IMR-90 (cell line): ENCODE results near the gene SMAD7. TPM values are rescaled to one million over a fixed set of nuclear protein-coding genes. Genes with fewer than 3 reads are reported as not detected.
A peak's percentile ranks its signal among the peaks of the same experiment; 100 is the strongest.

Source experiments
- ATAC-seq: fragments of 200-7000 bp; cut with Tn5 transposase; 2 replicates; pipeline ENCODE4 v1.9.1; 2020; ENCODE audit warnings: low read depth, mild to moderate bottlenecking, moderate library complexity
- BruUV-seq: library from RNA; stranded (reverse); fragments of 400-500 nt; replicated peaks from 2 replicates; lab custom pipeline; 2021; lab: Mats Ljungman, UMichigan
- CTCF ChIA-PET: fragments of 300-600 bp; formaldehyde crosslinking; extraction: SDS; loops from one replicate; lab custom pipeline; 2021; ENCODE audit warnings: antibody characterized with exemption; lab: Yijun Ruan, JAX
- POLR2A ChIA-PET: fragments of 300-600 bp; sonication (Branson Sonifier 250); formaldehyde crosslinking; loops from one replicate; lab custom pipeline; 2022; ENCODE audit warnings: antibody characterized with exemption; ENCODE audit not compliant: unreplicated experiment; lab: Charles Lee
- DNase-seq: peaks from one replicate; pipeline ENCODE4 v3.0.0; 2013
- H2AFZ ChIP-seq: replicated peaks from 2 replicates; pipeline ENCODE3; 2013; ENCODE audit warnings: low read length, mild to moderate bottlenecking; ENCODE audit not compliant: poor library complexity
- H2AK5ac ChIP-seq: 2 replicates; pipeline ENCODE4 v1.6.1; 2013; ENCODE audit warnings: low read depth, low read length, inconsistent platforms
- H2AK9ac ChIP-seq: replicated peaks from 2 replicates; pipeline ENCODE3; 2013; ENCODE audit warnings: mild to moderate bottlenecking, low read depth, low read length, moderate library complexity; ENCODE audit not compliant: poor library complexity
- H2BK120ac ChIP-seq: 2 replicates; pipeline ENCODE4 v1.6.1; 2013; ENCODE audit warnings: low read depth, low read length, inconsistent platforms
- H2BK15ac ChIP-seq: 3 replicates; pipeline ENCODE4 v1.6.1; 2013; ENCODE audit warnings: low read depth, low read length, inconsistent platforms
- H2BK20ac ChIP-seq: 2 replicates; pipeline ENCODE4 v1.6.1; 2013; ENCODE audit warnings: low read depth, mild to moderate bottlenecking, inconsistent platforms, low read length, moderate library complexity
- H2BK5ac ChIP-seq: 2 replicates; pipeline ENCODE4 v1.6.1; 2013; ENCODE audit warnings: mild to moderate bottlenecking, low read depth, low read length, inconsistent platforms; ENCODE audit not compliant: poor library complexity, severe bottlenecking
- H3K14ac ChIP-seq: replicated peaks from 2 replicates; pipeline ENCODE4 v1.6.1; 2013; ENCODE audit warnings: low read depth, low read length, inconsistent platforms
- H3K18ac ChIP-seq: 2 replicates; pipeline ENCODE4 v1.6.1; 2013; ENCODE audit warnings: low read depth, low read length, control low read depth
- H3K23ac ChIP-seq: 2 replicates; pipeline ENCODE4 v1.6.1; 2013; ENCODE audit warnings: low read depth, low read length, inconsistent platforms
- H3K27ac ChIP-seq: 2 replicates; pipeline ENCODE4 v1.5.1; 2013; ENCODE audit warnings: mild to moderate bottlenecking, control low read depth, low read length; ENCODE audit not compliant: insufficient read depth
- H3K27me3 ChIP-seq: 2 replicates; pipeline ENCODE4 v1.6.1; 2013; ENCODE audit warnings: low read length; ENCODE audit not compliant: control insufficient read depth, insufficient read depth
- H3K36me3 ChIP-seq: 2 replicates; pipeline ENCODE4 v1.6.1; 2013; ENCODE audit warnings: low read length, mixed read lengths; ENCODE audit not compliant: control insufficient read depth, insufficient read depth
- H3K4ac ChIP-seq: 2 replicates; pipeline ENCODE4 v1.6.1; 2013; ENCODE audit warnings: low read depth, low read length, inconsistent platforms
- H3K4me1 ChIP-seq: 2 replicates; pipeline ENCODE4 v1.6.1; 2013; ENCODE audit warnings: low read length, mixed read lengths; ENCODE audit not compliant: control insufficient read depth, insufficient read depth
- H3K4me2 ChIP-seq: 2 replicates; pipeline ENCODE4 v1.6.1; 2013; ENCODE audit warnings: low read depth, mild to moderate bottlenecking, control low read depth, low read length, moderate library complexity
- H3K4me3 ChIP-seq: 2 replicates; pipeline ENCODE4 v1.5.1; 2013; ENCODE audit warnings: low read depth, mild to moderate bottlenecking, control low read depth, low read length, moderate library complexity; ENCODE audit not compliant: insufficient read depth
- H3K56ac ChIP-seq: 2 replicates; pipeline ENCODE4 v1.6.1; 2013; ENCODE audit warnings: low read length, inconsistent platforms; ENCODE audit not compliant: insufficient read depth; ENCODE audit errors: extremely low read depth
- H3K79me1 ChIP-seq, 2 experiments: 2 replicates each; pipeline ENCODE4 v1.6.1; 2013; ENCODE audit warnings: low read length in 2 of 2, inconsistent platforms in 1 of 2, low read depth in 1 of 2
- H3K9ac ChIP-seq: 2 replicates; pipeline ENCODE4 v1.6.1; 2013; ENCODE audit warnings: low read depth, low read length, control low read depth
- H3K9me1 ChIP-seq: 2 replicates; pipeline ENCODE4 v1.6.1; 2013; ENCODE audit warnings: low read length, inconsistent platforms; ENCODE audit not compliant: insufficient read depth
- H3K9me3 ChIP-seq: 2 replicates; pipeline ENCODE4 v1.6.1; 2013; ENCODE audit warnings: low read length; ENCODE audit not compliant: control insufficient read depth, insufficient read depth
- H4K20me1 ChIP-seq: 2 replicates; pipeline ENCODE4 v1.6.1; 2013; ENCODE audit warnings: low read length, inconsistent platforms; ENCODE audit not compliant: insufficient read depth
- H4K5ac ChIP-seq: 2 replicates; pipeline ENCODE4 v1.6.1; 2013; ENCODE audit warnings: mild to moderate bottlenecking, low read depth, low read length, control low read depth
- H4K8ac ChIP-seq, 2 experiments: 2 replicates each; pipeline ENCODE4 v1.6.1; 2013; ENCODE audit warnings: low read depth in 2 of 2, low read length in 2 of 2, control low read depth in 1 of 2, inconsistent platforms in 1 of 2
- H4K91ac ChIP-seq: 2 replicates; pipeline ENCODE4 v1.6.1; 2013; ENCODE audit warnings: low read depth, low read length, inconsistent platforms; ENCODE audit not compliant: insufficient read depth
- CEBPB ChIP-seq: IDR thresholded peaks from 2 replicates; pipeline ENCODE4 v1.6.1; 2012; ENCODE audit warnings: low read depth, low read length, improper control_type of control experiment
- CHD1 ChIP-seq: IDR thresholded peaks from 2 replicates; pipeline ENCODE4 v1.6.1; 2012; ENCODE audit warnings: low read depth, low read length, improper control_type of control experiment
- FOS ChIP-seq: fragments of 150-350 bp; IDR thresholded peaks from 2 replicates; pipeline ENCODE4 v1.6.1; 2016; ENCODE audit warnings: low read depth, low read length
- MAZ ChIP-seq: IDR thresholded peaks from 2 replicates; pipeline ENCODE4 v1.6.1; 2012; ENCODE audit warnings: low read depth, mild to moderate bottlenecking, low read length, improper control_type of control experiment, moderate library complexity, borderline replicate concordance
- MXI1 ChIP-seq: IDR thresholded peaks from 2 replicates; pipeline ENCODE4 v1.6.1; 2012; ENCODE audit warnings: low read depth, mild to moderate bottlenecking, low read length, moderate library complexity, borderline replicate concordance
- NFE2L2 ChIP-seq: fragments of 150-350 bp; IDR thresholded peaks from 2 replicates; pipeline ENCODE4 v1.6.1; 2016; ENCODE audit warnings: low read depth, mild to moderate bottlenecking, low read length
- POLR2A ChIP-seq: IDR thresholded peaks from 2 replicates; pipeline ENCODE4 v1.6.1; 2012; ENCODE audit warnings: mild to moderate bottlenecking, low read depth, low read length
- RAD21 ChIP-seq: IDR thresholded peaks from 2 replicates; pipeline ENCODE4 v1.6.1; 2012; ENCODE audit warnings: low read length, improper control_type of control experiment
- RCOR1 ChIP-seq: IDR thresholded peaks from 2 replicates; pipeline ENCODE4 v1.6.1; 2012; ENCODE audit warnings: mild to moderate bottlenecking, low read length, improper control_type of control experiment; ENCODE audit not compliant: insufficient replicate concordance
- RFX5 ChIP-seq: IDR thresholded peaks from 2 replicates; pipeline ENCODE4 v1.8.0; 2012; ENCODE audit warnings: low read depth, mild to moderate bottlenecking, low read length, moderate library complexity
- SMC3 ChIP-seq: fragments of 150-350 bp; IDR thresholded peaks from 2 replicates; pipeline ENCODE4 v1.6.1; 2016; ENCODE audit warnings: low read depth, mild to moderate bottlenecking, antibody characterized with exemption, low read length, moderate library complexity
- WGBS, 2 experiments: methylation state at CpG; one replicate each; pipeline versions ENCODE4 v1.1.5 to v1.1.7; 2013; ENCODE audit warnings: missing lambda C conversion rate in 2 of 2; ENCODE audit not compliant: insufficient read length in 1 of 2; ENCODE audit errors: extremely low coverage in 2 of 2; 5-methylcytosine and 5-hydroxymethylcytosine counted together
- dilution Hi-C: fragments of 300-500 bp; cut with HindIII; formaldehyde crosslinking; loops from one replicate; pipeline ENCODE4 v1.14.3; 2018; ENCODE audit warnings: low sequenced_read_pairs; ENCODE audit not compliant: unreplicated experiment
- in situ Hi-C: fragments of 300-500 bp; cut with MboI; formaldehyde crosslinking; loops from 3 replicates; pipeline ENCODE4 v1.14.3; 2019; ENCODE audit warnings: low sequenced_read_pairs, inconsistent platforms, mixed read lengths
- intact Hi-C: fragments of 100-400 bp; cut with micrococcal nuclease; formaldehyde crosslinking; loops from 2 replicates; pipeline ENCODE4 v1.10.0; 2022
- polyA plus RNA-seq, 3 experiments: library from polyadenylated mRNA; depleted of rRNA; stranded (reverse); fragments of >200 nt; gene quantifications; 2 replicates each; pipeline ENCODE4 v1.2.3, GENCODE V29; 2012; ENCODE audit warnings: low replicate concordance in 1 of 3
- total RNA-seq: library from RNA; depleted of rRNA; stranded (reverse); fragments of >200 nt; gene quantifications from 2 replicates; pipeline ENCODE4 v1.2.3, GENCODE V29; 2012
- TF ChIP-seq, protein P1 (sequence below): fragments of 150-350 bp; IDR thresholded peaks from 2 replicates; pipeline ENCODE4 v1.6.1; 2016; ENCODE audit warnings: low read depth, mild to moderate bottlenecking, low read length, moderate library complexity, borderline replicate concordance
- TF ChIP-seq, protein P2 (sequence below): fragments of 150-350 bp; IDR thresholded peaks from 2 replicates; pipeline ENCODE4 v1.6.1; 2017; ENCODE audit warnings: mild to moderate bottlenecking, antibody characterized with exemption, low read length, low read depth
- TF ChIP-seq, protein P3 (sequence below): conservative IDR thresholded peaks from 2 replicates; pipeline ENCODE4 v1.5.1; 2012; ENCODE audit warnings: mild to moderate bottlenecking, low read depth, low read length, improper control_type of control experiment

Gene SMAD7
- total and polyA plus RNA-seq, 2 of the 4 experiments (the other 2 are of a cell fraction), result 15.8 to 17.6 TPM

DNA sequence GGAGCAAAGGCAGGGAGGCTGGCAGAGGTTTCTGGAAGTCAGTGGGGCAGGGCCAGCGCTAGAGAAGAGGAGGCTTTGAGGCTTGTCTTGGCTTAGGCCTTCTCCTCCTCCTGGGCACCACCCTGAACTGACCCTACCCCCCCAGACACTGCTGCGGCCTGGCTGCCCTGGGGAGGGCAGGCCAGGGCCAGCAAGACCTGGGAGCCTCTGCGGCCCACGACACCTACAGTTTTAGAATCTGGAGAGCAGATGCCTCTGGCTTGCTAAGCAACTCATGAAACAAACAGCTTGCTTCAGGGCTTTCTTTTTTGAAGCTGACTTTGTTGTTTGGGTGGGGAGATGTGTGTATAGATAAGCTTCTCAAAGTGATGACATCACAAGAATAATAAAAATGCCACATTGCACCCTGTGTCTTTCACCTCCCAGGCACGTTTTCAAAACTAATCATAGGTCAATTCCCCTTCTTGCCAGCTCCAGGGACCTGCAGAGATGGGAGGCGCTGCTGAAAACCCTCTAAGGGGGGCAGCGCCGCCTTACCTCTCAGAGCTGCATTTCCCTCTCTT is 46.2 kb upstream of the SMAD7 start:
- H2AFZ ChIP-seq, result peak overlapping the region; percentile 71
- 0 out of 2 replicates have a peak overlapping the region, but pooled peaks have one; percentile 3 for H3K27ac ChIP-seq
- H3K4me2 ChIP-seq, result no peak overlapping the region
- no peaks in the 10 kb centered on the region; the same call in 1 of the 2 replicates for H3K27me3 ChIP-seq
- H3K14ac ChIP-seq, result 0 out of 2 replicates have a peak overlapping the region, but pooled peaks have one; percentile 3
- peak overlapping the region; percentile 93; the same call in 1 of the 2 replicates for H4K91ac ChIP-seq
- POLR2A ChIA-PET, result no interaction called here
- H2BK15ac ChIP-seq, result peak overlapping the region; percentile 68; the same call in 2 of the 3 replicates
- ATAC-seq (no peak), DNase-seq (peak; percentile 81)
- 0 out of 2 replicates have a peak overlapping the region, but pooled peaks have one; percentile 10 for H3K18ac ChIP-seq
- in situ Hi-C loops (no loop called here), intact Hi-C loops (no loop called here), dilution Hi-C loops (no loop called here)
- peak overlapping the region; percentile 80 for H2BK20ac ChIP-seq
- H3K4ac ChIP-seq, result peak overlapping the region; percentile 72
- peak overlapping the region; percentile 97 for H2BK120ac ChIP-seq
- H3K9me1 ChIP-seq, result peaks cover 43% of the 10 kb centered on the region
- H3K4me3 ChIP-seq, result no peak overlapping the region
- peaks cover 0 to 23% of the 10 kb centered on the region in 2 experiments; a peak in 2 of 4 replicates for H3K79me1 ChIP-seq
- H4K8ac ChIP-seq, result peak overlapping the region in 1 of 2 experiments; percentile 69; a peak in 1 of 4 replicates
- no peaks in the 10 kb centered on the region for H3K9me3 ChIP-seq
- peak overlapping the region; percentile 86 for H2AK5ac ChIP-seq
- peaks cover 41% of the 10 kb centered on the region for H3K4me1 ChIP-seq
- no peak overlapping the region for H3K9ac ChIP-seq
- H4K5ac ChIP-seq, result no peak overlapping the region
- H4K20me1 ChIP-seq, result peaks cover 6% of the 10 kb centered on the region; the same call in 1 of the 2 replicates
- CTCF ChIA-PET, result interaction anchor here (1.4 kb wide), 1 partner anchor 8 kb away, joined by 3 read pairs; no protein-coding TSS in a partner anchor
- H3K56ac ChIP-seq, result 0 out of 2 replicates have a peak overlapping the region, but pooled peaks have one; percentile 71
- no peaks in the 10 kb centered on the region for H3K36me3 ChIP-seq
- 80% methylated on average over 1 of the region's 8 CpGs; no CpG with 5 or more reads in 1 of the 2 experiments for WGBS, 2 experiments
- peak overlapping the region; percentile 58 for H2AK9ac ChIP-seq
- no TSS peak for BruUV-seq
- H2BK5ac ChIP-seq, result peak overlapping the region; percentile 11
- peak overlapping the region; percentile 83; the same call in 1 of the 2 replicates for H3K23ac ChIP-seq
- TF ChIP-seq CEBPB, result peak; percentile 51; the same call in 1 of the 2 replicates
- TF ChIP-seq RCOR1, result no peak
- no peak; the same call in 1 of the 2 replicates for TF ChIP-seq POLR2A
- TF ChIP-seq NFE2L2, result no peak
- TF ChIP-seq, protein P1, sequence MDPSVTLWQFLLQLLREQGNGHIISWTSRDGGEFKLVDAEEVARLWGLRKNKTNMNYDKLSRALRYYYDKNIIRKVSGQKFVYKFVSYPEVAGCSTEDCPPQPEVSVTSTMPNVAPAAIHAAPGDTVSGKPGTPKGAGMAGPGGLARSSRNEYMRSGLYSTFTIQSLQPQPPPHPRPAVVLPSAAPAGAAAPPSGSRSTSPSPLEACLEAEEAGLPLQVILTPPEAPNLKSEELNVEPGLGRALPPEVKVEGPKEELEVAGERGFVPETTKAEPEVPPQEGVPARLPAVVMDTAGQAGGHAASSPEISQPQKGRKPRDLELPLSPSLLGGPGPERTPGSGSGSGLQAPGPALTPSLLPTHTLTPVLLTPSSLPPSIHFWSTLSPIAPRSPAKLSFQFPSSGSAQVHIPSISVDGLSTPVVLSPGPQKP, result no peak
- no peak for TF ChIP-seq MAZ
- TF ChIP-seq CHD1, result no peak; the same call in 1 of the 2 replicates
- 0 out of 2 replicates have a peak, but pooled peaks have one; percentile 12 for TF ChIP-seq RAD21
- TF ChIP-seq SMC3, result 0 out of 2 replicates have a peak, but pooled peaks have one; percentile 8
- no peak for TF ChIP-seq MXI1
- no peak for TF ChIP-seq RFX5
- TF ChIP-seq FOS, result peak; percentile 31; the same call in 1 of the 2 replicates
- TF ChIP-seq, protein P2, sequence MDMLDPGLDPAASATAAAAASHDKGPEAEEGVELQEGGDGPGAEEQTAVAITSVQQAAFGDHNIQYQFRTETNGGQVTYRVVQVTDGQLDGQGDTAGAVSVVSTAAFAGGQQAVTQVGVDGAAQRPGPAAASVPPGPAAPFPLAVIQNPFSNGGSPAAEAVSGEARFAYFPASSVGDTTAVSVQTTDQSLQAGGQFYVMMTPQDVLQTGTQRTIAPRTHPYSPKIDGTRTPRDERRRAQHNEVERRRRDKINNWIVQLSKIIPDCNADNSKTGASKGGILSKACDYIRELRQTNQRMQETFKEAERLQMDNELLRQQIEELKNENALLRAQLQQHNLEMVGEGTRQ, result no peak
- TF ChIP-seq, protein P3, sequence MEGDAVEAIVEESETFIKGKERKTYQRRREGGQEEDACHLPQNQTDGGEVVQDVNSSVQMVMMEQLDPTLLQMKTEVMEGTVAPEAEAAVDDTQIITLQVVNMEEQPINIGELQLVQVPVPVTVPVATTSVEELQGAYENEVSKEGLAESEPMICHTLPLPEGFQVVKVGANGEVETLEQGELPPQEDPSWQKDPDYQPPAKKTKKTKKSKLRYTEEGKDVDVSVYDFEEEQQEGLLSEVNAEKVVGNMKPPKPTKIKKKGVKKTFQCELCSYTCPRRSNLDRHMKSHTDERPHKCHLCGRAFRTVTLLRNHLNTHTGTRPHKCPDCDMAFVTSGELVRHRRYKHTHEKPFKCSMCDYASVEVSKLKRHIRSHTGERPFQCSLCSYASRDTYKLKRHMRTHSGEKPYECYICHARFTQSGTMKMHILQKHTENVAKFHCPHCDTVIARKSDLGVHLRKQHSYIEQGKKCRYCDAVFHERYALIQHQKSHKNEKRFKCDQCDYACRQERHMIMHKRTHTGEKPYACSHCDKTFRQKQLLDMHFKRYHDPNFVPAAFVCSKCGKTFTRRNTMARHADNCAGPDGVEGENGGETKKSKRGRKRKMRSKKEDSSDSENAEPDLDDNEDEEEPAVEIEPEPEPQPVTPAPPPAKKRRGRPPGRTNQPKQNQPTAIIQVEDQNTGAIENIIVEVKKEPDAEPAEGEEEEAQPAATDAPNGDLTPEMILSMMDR, result no peak
